ENCODE measurements around the gene XIRP1. TPM values are rescaled to one million over a fixed set of nuclear protein-coding genes. Genes with fewer than 3 reads are reported as not detected.

The XIRP1 gene
- total and polyA plus RNA-seq, 2 donors (not counting 1 experiment from before 2014, with no cell fraction given), result not detected

DNA sequence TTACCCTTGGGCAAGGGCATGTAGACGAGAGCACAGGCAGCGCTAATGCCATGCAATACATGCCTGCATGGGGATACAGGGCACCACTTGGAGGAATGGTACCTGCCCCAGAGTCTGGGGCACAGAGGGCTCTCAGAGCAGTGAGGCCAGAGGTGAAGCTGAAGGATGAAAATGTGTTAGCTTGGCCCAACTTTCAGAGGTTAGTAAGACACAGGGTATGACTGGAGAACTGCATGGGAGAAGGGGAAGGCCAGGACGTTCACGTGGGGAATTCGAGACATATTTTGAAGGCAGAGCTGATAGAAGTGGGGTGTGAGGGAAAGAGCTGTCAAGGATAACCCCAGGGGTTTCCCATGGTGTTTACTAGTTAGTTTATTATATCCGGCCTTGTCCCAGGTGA is 58.6 kb downstream of the XIRP1 start:
- Mint-ChIP-seq H3K4me3 (no peak overlapping the region), H3K27me3 (no peaks in the 10 kb centered on the region), H3K9me3 (ENCODE audit: insufficient read depth) (no peaks in the 10 kb centered on the region), H3K4me1 (peaks cover 3% of the 10 kb centered on the region), H3K27ac (no peak overlapping the region)
- no peak overlapping the region for H3K4me2 ChIP-seq (replicated peaks; ENCODE audit: low read depth, low read length, poor library complexity, severe bottlenecking)
- POLR2A ChIA-PET, result no interaction called here
- no peaks in the 10 kb centered on the region for H3K9me3 ChIP-seq (ENCODE audit: control extremely low read depth in 1 of 3, control insufficient read depth in 2 of 3, insufficient read depth in 1 of 3, low read length in 2 of 3)
- TF ChIP-seq, protein P1, sequence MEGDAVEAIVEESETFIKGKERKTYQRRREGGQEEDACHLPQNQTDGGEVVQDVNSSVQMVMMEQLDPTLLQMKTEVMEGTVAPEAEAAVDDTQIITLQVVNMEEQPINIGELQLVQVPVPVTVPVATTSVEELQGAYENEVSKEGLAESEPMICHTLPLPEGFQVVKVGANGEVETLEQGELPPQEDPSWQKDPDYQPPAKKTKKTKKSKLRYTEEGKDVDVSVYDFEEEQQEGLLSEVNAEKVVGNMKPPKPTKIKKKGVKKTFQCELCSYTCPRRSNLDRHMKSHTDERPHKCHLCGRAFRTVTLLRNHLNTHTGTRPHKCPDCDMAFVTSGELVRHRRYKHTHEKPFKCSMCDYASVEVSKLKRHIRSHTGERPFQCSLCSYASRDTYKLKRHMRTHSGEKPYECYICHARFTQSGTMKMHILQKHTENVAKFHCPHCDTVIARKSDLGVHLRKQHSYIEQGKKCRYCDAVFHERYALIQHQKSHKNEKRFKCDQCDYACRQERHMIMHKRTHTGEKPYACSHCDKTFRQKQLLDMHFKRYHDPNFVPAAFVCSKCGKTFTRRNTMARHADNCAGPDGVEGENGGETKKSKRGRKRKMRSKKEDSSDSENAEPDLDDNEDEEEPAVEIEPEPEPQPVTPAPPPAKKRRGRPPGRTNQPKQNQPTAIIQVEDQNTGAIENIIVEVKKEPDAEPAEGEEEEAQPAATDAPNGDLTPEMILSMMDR (IDR thresholded peaks at IDR 0.05), result no peak
- no peak for TF ChIP-seq EZH2 (IDR thresholded peaks at IDR 0.05; ENCODE audit: borderline replicate concordance, insufficient read depth, low read depth, low read length, poor library complexity, severe bottlenecking)
- H3K36me3 ChIP-seq (replicated peaks in 1 of 2; ENCODE audit: control extremely low read depth in 1 of 2, control insufficient read depth in 1 of 2, extremely low read depth in 1 of 2, insufficient read depth in 2 of 2, low read length in 1 of 2), result peaks cover 0 to 61% of the 10 kb centered on the region in 2 experiments
- no peak overlapping the region for H3K4me3 ChIP-seq (ENCODE audit: control extremely low read depth in 1 of 5, extremely low read depth in 1 of 5, insufficient read depth in 1 of 5, low read depth in 2 of 5, low read length in 4 of 5)
- intact Hi-C loops (cut with micrococcal nuclease), result no loop called here
- no peak overlapping the region for H3K27ac ChIP-seq (ENCODE audit: low read length in 2 of 2)
- no peaks in the 10 kb centered on the region for H3K79me2 ChIP-seq (ENCODE audit: control insufficient read depth, insufficient read depth, low read length)
- CTCF ChIA-PET, result interaction anchor here (0.8 to 2.7 kb wide), 4 partner anchors 12 to 158 kb away, joined by 3 to 9 read pairs (median 6); no protein-coding TSS in a partner anchor
- ATAC-seq (ENCODE audit: low read depth), result no peak
- no peaks in the 10 kb centered on the region for H3K27me3 ChIP-seq (replicated peaks in 1 of 4; ENCODE audit: control extremely low read depth in 1 of 4, control insufficient read depth in 3 of 4, insufficient read depth in 4 of 4, low read length in 3 of 4)
- WGBS (ENCODE audit: insufficient coverage), result 73% methylated on average over 6 of the region's 6 CpGs
- no peak for DNase-seq
- peaks cover 0 to 1% of the 10 kb centered on the region in 2 donors for H3K4me1 ChIP-seq (ENCODE audit: control insufficient read depth in 2 of 2, insufficient read depth in 2 of 2, low read length in 2 of 2)
- no peak overlapping the region for H2AFZ ChIP-seq (ENCODE audit: insufficient read depth, low read depth, low read length, poor library complexity, severe bottlenecking)
- no peak overlapping the region for H3K9ac ChIP-seq (ENCODE audit: low read length)
- H4K20me1 ChIP-seq (ENCODE audit: control insufficient read depth, insufficient read depth, low read length, poor library complexity, severe bottlenecking), result no peaks in the 10 kb centered on the region

Small RNAs within 50 kb of the gene (small RNA-seq; reads per million reads assigned to genes)
- gene RF00017 (ENCODE audit: insufficient read length, low read depth, low replicate concordance), result not detected

Other genes starting within 250 kb of the XIRP1 start
- gene SCN11A, start 140.7 kb downstream of the XIRP1 start, total RNA-seq, result 0.24 and 0.25 TPM in 2 replicates
- 0.07 and 0.14 TPM in 2 replicates for gene SCN11A, start 140.7 kb downstream of the XIRP1 start, polyA plus RNA-seq
- gene WDR48, start 140.6 kb downstream of the XIRP1 start, total RNA-seq, result 67.6 and 68.6 TPM in 2 replicates
- gene WDR48, start 140.6 kb downstream of the XIRP1 start, polyA plus RNA-seq, result 20.8 and 35.2 TPM in 2 replicates
- gene GORASP1, start 85.0 kb downstream of the XIRP1 start, total RNA-seq, result 84.0 and 97.5 TPM in 2 replicates
- gene GORASP1, start 85.0 kb downstream of the XIRP1 start, polyA plus RNA-seq, result 81.7 and 98.7 TPM in 2 replicates
- gene TTC21A, start 84.9 kb downstream of the XIRP1 start, total RNA-seq, result 106 and 116 TPM in 2 replicates
- gene TTC21A, start 84.9 kb downstream of the XIRP1 start, polyA plus RNA-seq, result 49.2 and 73.1 TPM in 2 replicates
- 39.3 and 40.6 TPM in 2 replicates for gene CSRNP1, start 39.0 kb downstream of the XIRP1 start, total RNA-seq
- gene CSRNP1, start 39.0 kb downstream of the XIRP1 start, polyA plus RNA-seq, result 367 and 412 TPM in 2 replicates
- gene CX3CR1, start 87.4 kb upstream of the XIRP1 start, total RNA-seq, result 0.19 and 0.27 TPM in 2 replicates
- gene CX3CR1, start 87.4 kb upstream of the XIRP1 start, polyA plus RNA-seq, result 0.16 and 0.26 TPM in 2 replicates
- not detected in 2 replicates for gene CCR8, start 137.1 kb upstream of the XIRP1 start, total RNA-seq
- not detected in 2 replicates for gene CCR8, start 137.1 kb upstream of the XIRP1 start, polyA plus RNA-seq
- gene SLC25A38, start 190.8 kb upstream of the XIRP1 start, total RNA-seq, result 46.3 and 53.0 TPM in 2 replicates
- 45.5 and 62.6 TPM in 2 replicates for gene SLC25A38, start 190.8 kb upstream of the XIRP1 start, polyA plus RNA-seq
- 1,418 and 1,460 TPM in 2 replicates for gene RPSA, start 214.1 kb upstream of the XIRP1 start, total RNA-seq
- 2,283 and 2,522 TPM in 2 replicates for gene RPSA, start 214.1 kb upstream of the XIRP1 start, polyA plus RNA-seq